HL-60 (cell line): ENCODE data around the gene STK32B.

Experiments
- DNase-seq, 2 experiments: peaks; one replicate each; pipeline ENCODE4 v3.0.0-alpha.2; 2010 to 2020; ENCODE audit warnings: low read depth in 1 of 2, low spot score in 1 of 2
- H3K27ac ChIP-seq: fragments of 250-450 bp; sonication (Bioruptor Pico); replicated peaks from 2 replicates; pipeline ENCODE4 v1.5.1; 2020; ENCODE audit warnings: mild to moderate bottlenecking, moderate library complexity
- H3K27me3 ChIP-seq: fragments of 250-450 bp; sonication (Bioruptor Pico); 2 replicates; pipeline ENCODE4 v1.5.1; 2021; ENCODE audit warnings: mild to moderate bottlenecking, moderate library complexity; ENCODE audit not compliant: insufficient read depth, poor library complexity, severe bottlenecking
- H3K4me3 ChIP-seq: replicated peaks from 2 replicates; pipeline ENCODE4 v1.5.1; 2011; ENCODE audit warnings: mild to moderate bottlenecking, control low read depth, low read length; ENCODE audit not compliant: insufficient read depth
- GABPA ChIP-seq: IDR thresholded peaks from 2 replicates; pipeline ENCODE4 v1.6.1; 2012; ENCODE audit warnings: low read depth
- POLR2AphosphoS5 ChIP-seq: IDR thresholded peaks from 2 replicates; pipeline ENCODE4 v1.6.1; 2012; ENCODE audit warnings: low read depth
- REST ChIP-seq: IDR thresholded peaks from 2 replicates; pipeline ENCODE4 v1.6.1; 2012; ENCODE audit warnings: low read depth; ENCODE audit not compliant: insufficient replicate concordance
- SPI1 ChIP-seq: IDR thresholded peaks from 2 replicates; pipeline ENCODE4 v1.6.1; 2012; ENCODE audit warnings: low read depth, mild to moderate bottlenecking, borderline replicate concordance
- TF ChIP-seq, protein P1 (sequence below): IDR thresholded peaks from one replicate; pipeline ENCODE4 v1.5.1; 2011; ENCODE audit warnings: low read length, control low read depth, inconsistent platforms; ENCODE audit not compliant: insufficient read depth

Gene STK32B

DNA sequence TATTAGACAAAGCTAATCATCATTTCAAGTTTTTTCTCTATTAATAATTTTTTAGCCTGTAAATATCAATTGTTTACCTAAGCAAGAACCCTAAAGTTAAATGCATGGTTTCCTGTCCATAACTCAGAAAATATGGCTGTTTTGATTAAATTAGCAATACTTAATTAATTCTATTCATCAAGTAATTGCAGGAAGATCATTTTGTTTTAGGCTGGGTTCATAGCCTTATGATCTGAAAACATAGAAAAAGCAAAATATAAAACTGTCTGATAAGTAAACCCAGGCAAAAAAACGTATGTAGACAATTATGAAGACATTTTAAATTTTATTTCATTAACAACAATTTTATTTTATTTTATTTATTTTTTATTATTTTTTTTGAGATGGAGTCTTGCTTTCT is 438.0 kb downstream of the STK32B start:
- Histone ChIP-seq H3K4me3 (no peak overlapping the region), H3K27ac (no peak overlapping the region), H3K27me3 (no peaks in the 10 kb centered on the region)
- no peak for TF ChIP-seq REST
- TF ChIP-seq GABPA = no peak
- TF ChIP-seq POLR2AphosphoS5 = no peak
- TF ChIP-seq, protein P1, sequence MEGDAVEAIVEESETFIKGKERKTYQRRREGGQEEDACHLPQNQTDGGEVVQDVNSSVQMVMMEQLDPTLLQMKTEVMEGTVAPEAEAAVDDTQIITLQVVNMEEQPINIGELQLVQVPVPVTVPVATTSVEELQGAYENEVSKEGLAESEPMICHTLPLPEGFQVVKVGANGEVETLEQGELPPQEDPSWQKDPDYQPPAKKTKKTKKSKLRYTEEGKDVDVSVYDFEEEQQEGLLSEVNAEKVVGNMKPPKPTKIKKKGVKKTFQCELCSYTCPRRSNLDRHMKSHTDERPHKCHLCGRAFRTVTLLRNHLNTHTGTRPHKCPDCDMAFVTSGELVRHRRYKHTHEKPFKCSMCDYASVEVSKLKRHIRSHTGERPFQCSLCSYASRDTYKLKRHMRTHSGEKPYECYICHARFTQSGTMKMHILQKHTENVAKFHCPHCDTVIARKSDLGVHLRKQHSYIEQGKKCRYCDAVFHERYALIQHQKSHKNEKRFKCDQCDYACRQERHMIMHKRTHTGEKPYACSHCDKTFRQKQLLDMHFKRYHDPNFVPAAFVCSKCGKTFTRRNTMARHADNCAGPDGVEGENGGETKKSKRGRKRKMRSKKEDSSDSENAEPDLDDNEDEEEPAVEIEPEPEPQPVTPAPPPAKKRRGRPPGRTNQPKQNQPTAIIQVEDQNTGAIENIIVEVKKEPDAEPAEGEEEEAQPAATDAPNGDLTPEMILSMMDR = no peak
- TF ChIP-seq SPI1 = no peak
- DNase-seq = no peak

DNA sequence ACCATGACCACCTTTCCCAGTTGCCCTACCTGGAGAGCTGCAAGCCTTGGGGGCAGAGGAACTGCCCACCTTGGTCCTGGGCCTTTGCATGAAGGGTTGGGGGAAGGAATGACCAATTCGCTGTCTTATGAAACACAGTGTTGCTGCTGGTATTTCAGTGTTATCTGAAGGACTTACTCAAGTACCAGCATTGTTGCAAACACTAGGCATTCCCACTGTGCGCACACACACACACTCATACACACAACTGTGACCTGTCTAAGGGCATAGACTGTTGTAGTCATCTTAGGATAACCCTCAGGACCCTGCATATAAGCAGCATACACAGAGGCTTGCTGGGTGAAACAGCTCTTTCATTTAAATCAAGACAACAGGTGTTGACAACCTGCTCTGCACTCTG is 446.2 kb downstream of the STK32B start:
- H3K4me3 ChIP-seq = no peak overlapping the region
- no peak for DNase-seq
- TF ChIP-seq REST = no peak
- H3K27ac ChIP-seq = no peak overlapping the region
- no peaks in the 10 kb centered on the region for H3K27me3 ChIP-seq

DNA sequence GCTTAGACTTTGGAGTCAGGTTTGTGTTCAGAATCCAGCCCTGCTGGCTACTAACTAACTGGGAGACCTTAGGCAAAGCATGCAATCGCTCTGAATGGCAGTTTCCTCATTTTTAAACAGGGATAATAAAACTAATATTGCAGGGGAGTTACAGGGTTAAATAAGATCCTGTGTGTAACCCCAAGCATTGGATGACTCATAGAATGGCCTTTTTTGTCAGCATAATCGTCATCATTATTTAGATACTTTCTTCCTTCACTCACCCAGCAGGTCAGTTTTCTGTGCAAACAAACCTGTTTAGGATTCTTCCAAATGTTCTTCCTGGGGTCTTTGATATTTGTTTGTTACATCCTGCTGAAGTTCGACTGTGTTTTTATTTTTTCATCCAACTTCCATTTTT is 448.9 kb downstream of the STK32B start:
- no peak for DNase-seq
- no peaks in the 10 kb centered on the region for H3K27me3 ChIP-seq
- TF ChIP-seq POLR2AphosphoS5 = no peak

GRCh38 chr4:5503336-5503936 is 452.2 kb downstream of the STK32B start:
- no peak overlapping the region for H3K4me3 ChIP-seq
- H3K27ac ChIP-seq = no peak overlapping the region
- no peaks in the 10 kb centered on the region for H3K27me3 ChIP-seq
- TF ChIP-seq GABPA = no peak
- TF ChIP-seq, protein P1 = no peak
- no peak for TF ChIP-seq SPI1
- no peak for DNase-seq

More for the DNA sequence above, 448.9 kb downstream of the STK32B start:
- Histone ChIP-seq H3K27ac (no peak overlapping the region), H3K4me3 (no peak overlapping the region)

- Histone ChIP-seq H3K27ac (no peak overlapping the region), H3K4me3 (no peak overlapping the region), H3K27me3 (no peaks in the 10 kb centered on the region)
- TF ChIP-seq, protein P1 = no peak
- no peak for DNase-seq
These were observed 453.2 kb downstream of the STK32B start for GRCh38 chr4:5504486-5504885.
